HG03039 (cell line): ENCODE results near the gene OR5K4.

Experiments used
- ATAC-seq: cut with Tn5 transposase; IDR thresholded peaks from one replicate; pipeline ENCODE4 v1.9.1; 2021; ENCODE audit warnings: mild to moderate bottlenecking, moderate library complexity; ENCODE audit not compliant: unreplicated experiment

Gene OR5K4

GRCh38 chr3:98353554-98353953 lies at the start of gene OR5K4:
TSS of gene OR5K4 (plus strand) at chr3:98353854. CDS start at chr3:98353854, 0 bp downstream.
- no peak for ATAC-seq

- ATAC-seq: no peak
These were observed 31.6 kb upstream of the OR5K4 start for GRCh38 chr3:98322101-98322500.

GRCh38 chr3:98322686-98323085 lies 31.0 kb upstream of the OR5K4 start:
- no peak for ATAC-seq

- ATAC-seq: no peak
These were observed 30.2 kb upstream of the OR5K4 start for GRCh38 chr3:98323425-98323824.

GRCh38 chr3:98325055-98325454 lies 28.6 kb upstream of the OR5K4 start:
- ATAC-seq: no peak

DNA sequence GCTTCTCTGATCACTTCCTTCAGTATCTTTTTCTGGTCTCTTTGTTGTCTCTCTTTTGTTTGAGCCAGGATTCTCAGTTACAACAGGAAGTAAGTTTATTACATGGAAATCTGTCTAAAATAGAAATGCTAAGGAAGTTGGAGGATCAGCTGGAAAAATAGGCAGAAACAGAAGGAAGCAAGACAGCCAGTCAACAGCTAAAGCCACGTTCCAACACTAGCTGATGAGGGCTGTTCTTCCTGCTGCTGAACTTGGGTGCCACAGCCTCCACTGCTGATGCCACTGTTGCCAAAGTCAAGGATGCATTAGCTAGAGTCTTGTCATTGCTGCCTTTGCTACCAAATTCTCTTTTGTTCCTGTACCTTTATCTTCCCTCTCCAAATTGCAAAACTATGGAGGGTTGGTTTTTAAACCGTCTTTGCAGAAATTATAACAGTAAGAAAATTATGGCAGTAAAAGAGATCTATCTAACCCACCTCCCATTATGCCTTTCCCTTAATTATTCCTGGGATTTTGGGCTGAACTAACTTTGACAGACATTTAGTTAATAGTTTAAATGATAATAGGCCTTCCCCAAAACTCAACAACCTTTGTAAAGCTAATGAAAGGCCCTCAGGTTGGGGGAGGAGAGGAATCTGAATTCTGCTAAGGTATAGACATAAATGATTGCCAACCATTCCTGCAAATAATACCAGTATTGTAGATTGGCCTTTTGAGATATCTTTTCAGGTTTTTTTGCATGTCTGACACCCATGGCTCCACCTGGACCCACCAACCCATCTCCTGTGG lies 27.4 kb upstream of the OR5K4 start:
- no peak for ATAC-seq

DNA sequence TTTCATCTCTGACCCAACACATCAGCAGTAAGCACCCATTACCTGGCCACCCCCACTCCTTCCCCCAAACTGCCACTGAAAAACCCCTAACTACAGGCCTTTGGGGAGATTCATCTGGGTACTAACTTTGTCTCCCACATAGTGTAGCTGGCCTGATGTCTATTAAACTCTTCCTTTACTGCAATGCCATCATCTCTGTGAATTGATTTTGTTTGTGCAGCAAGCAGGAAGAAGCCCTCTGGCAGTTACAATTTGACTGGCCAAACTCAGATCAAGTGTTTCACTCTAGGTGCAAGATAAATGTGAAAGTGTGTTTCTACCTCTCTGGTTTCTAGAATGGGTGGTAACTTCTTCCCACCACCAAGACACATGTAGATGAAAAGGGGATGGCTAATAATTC lies 26.7 kb upstream of the OR5K4 start:
- ATAC-seq: peak; percentile 66

- no peak for ATAC-seq
These were observed 24.7 kb upstream of the OR5K4 start for GRCh38 chr3:98328933-98329332.

DNA sequence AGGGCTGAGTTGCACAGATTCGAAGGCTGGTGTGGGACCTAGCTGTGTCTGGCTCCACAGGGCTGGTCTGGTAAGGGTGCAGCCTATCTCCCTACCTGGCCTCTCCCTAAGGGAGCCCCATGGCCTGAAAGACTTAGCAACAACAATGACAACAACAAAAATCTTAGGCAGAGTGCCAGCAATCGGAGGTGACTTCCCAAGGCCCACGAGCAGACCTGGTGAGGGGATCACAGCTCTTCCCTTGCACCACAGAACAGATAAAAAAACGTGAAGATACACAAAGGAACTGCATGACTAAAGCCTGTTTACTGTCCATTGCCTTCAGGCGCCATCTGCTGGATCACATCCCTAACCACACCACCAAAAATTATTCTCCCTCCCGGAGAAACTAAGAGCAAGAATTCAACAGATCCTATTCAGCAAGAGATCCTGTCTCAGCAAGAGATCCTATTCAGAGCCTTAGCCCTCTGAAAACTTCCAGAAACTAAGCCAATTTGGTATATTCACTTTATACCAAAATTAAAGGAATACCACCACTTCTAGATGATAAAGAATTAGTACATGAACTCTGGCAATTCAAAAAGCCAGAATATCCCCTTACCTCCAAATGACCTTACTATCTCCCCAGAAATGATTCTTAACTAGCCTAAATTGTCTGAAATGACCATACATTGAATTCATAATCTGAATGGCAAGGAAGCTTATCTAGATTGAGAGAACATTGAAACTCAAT lies 24.1 kb upstream of the OR5K4 start:
- peak; percentile 51 for ATAC-seq

- ATAC-seq: no peak
These were observed 22.3 kb upstream of the OR5K4 start for GRCh38 chr3:98331329-98331728.

DNA sequence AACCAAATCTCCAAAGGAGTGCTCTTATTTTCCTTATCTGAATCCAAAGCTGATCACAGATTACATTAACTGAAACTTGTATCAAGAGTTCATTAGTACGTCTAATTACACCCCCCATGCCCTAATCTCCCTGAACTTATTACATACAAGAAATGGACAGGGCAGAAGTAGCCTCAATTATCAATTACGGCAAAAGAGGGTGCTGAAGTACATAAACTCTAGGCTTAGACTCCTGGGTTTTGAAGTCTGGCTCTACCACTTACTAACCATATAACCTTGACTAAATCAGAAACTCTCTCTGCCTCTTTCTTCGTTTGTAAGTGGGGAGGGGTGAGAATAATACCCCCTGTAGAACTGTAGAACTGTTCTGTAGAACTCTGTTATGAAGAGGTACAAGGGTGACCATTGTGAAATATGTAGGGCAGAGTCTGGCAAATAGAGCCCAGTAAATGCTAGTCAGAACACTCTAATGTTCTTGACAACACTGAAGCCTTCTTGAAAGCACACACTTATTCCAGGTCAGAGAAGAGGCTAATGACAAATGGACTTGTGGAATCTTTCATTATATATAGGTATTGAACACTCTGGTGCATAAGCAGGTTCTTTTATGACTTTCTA lies 19.6 kb upstream of the OR5K4 start:
- peak; percentile 59 for ATAC-seq

- ATAC-seq: no peak
These were observed 14.6 kb upstream of the OR5K4 start for GRCh38 chr3:98339031-98339430.

DNA sequence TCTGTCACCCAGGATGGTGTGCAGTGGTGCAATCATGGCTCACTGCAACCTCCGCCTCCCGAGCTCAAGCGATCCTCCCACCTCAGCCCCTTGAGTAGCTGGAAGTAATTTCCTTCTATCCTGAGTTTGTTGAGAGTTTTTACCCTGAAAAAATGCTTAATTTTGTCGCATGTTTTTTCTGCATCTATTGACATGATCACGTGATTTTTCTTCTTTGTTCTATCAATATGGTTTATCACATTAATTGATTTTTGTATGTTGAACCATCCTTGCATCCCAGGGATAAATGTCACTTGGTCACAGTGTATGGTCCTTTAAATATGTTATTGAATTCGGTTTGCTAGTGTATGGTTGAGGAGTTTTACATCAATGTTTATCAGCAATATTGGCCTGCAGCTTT lies 11.9 kb upstream of the OR5K4 start:
- ATAC-seq: no peak

DNA sequence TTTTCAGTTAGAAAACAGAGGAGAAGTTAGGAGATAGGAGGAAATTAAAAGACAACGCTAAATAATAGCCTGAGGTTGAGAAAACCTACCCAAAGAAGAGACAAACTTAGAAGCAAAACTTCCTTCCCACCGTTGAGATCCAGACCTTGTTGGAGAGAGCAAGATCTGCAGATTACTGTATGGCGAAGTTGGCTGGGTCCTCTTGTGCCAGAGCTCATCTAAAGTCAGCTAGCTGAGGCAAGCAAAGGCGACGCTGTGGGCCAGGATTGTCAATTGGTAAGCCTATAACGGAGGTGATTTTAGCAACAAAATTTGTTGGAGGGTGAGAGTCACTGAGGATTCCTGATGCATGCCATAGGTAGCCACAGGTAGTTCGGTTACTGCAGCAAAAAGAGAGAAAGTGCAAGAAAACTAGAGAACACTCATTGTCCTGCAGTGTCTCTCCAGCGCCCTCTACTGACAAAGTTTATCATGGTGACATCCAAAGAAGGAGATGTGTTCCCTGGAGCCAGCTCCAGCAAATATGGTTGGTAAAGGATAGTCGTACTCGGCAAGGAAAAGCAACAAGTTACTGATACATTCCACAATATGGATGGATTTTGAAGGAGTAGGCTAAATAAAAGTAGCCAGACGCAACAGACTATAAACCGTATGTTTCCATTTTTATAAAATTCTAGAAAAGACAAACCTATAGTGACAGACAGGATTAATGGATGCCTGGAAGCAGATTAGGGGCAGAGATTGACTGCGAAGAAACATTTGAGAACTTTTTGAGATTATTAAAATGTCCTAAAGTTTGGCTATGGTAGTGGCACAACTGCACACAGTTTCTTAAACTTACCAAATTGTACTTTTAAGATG lies 9.8 kb upstream of the OR5K4 start:
- peak; percentile 55 for ATAC-seq

DNA sequence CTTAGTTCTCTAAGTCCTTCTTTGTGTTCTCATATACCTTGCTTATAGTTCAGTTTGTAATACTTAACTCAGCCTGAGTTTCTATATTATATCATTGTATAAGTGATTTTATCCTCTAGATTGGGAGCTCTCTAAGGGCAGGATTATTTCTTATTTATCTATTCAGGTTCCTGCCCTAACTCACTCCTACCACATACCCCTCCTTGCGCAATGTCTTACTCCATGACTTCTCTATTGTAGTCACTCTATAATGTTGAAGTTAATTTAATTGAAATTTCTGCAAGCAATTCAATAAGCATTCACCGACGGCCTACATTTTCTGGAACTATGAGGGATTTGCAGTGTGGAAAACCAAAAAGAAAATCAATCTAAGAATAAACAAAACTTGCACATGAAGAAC lies 3.6 kb upstream of the OR5K4 start:
- no peak for ATAC-seq

GRCh38 chr3:98359250-98359649 lies 5.6 kb downstream of the OR5K4 start:
- no peak for ATAC-seq

DNA sequence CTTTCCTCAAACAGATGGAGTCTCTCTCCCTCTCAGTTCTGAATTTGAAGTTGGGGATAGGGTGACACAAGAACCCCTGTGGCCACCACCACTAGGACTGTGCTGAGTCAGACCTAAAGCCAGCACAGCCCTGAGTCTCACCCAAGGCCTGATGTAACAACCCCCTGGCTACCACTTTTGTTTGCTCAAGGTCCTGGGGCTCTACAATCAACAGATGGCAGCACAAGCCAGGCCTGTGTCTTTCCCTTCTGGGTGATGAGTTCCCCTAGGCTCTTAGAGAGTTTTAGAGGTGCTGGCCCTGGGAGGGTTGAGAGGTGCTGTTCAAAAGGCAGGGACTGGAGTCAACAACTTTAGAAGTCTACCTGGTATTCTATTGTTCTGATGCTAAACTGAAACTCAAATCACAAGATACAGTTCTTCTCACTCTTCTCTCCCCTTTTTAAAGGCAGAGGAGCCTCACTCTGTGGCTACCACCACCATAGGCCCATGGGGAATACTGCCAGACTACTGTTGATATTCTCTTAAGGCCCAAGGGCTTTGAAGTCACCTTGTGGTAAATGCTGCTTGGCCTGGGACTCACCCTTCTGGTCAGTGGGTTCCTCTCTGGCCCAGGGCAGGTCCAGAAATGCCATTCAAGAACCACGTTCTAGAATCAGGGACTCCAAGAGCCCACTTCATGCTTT lies 6.5 kb downstream of the OR5K4 start:
- peak; percentile 80 for ATAC-seq

GRCh38 chr3:98360681-98361080 lies 7.0 kb downstream of the OR5K4 start:
- ATAC-seq: no peak

DNA sequence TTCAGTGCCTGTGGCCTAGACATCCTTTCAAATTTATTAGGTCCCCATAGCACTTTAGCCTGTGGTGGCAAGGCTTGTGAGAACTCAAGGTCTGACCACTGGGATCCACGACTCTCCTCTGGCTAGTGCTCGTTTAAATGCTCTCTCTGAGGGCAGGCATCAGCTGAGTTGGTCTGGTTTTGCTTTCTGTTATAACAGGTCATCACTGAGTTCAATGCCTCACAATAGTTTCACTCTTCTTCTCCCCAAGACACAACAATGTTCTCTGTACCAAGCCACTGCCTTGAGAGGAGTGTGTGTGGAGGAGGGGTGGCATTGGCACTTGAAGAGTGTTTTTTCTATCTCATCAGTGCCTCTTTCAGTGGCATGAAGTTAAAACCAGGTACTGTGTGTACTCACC lies 7.6 kb downstream of the OR5K4 start:
- ATAC-seq: peak; percentile 65

DNA sequence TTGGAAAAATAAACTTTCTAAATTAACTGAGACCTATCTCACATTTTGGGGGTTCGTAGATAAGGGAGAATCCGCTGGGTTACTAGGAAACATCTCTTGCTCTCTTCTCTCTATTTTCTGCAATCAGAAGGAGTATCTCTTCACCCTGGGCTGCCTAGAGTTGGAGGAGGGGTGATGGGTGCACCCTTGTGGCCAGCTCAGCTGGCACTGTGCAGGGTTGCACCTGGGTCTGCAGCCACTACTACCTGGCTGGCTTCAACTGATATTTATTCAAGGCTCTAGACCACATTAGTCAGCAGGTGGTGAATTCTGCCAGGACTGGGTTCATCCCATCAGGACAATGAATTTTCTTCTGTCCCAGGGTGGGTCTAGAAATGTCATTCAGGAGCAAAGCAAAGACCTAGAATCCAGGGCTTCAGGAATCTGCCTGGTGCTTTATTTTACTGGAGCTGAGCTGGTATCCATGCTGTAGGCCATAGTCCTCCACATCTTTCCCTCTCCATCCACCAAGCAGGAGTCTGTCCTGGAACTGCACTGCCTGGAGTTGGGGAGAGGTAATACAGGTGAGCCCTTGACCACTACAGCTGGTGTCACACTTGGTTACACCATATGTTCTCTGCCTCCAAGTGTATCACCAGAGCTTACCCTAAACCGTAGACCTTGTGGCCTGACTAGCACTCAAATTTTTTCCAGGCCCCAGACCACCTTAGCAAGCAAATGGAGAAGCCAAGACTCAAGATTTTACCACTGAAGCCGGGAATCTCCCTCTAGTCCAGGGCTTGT lies 14.0 kb downstream of the OR5K4 start:
- ATAC-seq: no peak
